Astrocyte (in vitro differentiated cells and primary cell): ENCODE measurements around the gene RNF144A. TPM values are rescaled to one million over a fixed set of nuclear protein-coding genes. Genes with fewer than 3 reads are reported as not detected.

Experiments
- DNase-seq: peaks from one replicate; pipeline ENCODE4 v3.0.0-alpha.2; 2010; ENCODE audit warnings: low read depth
- FAIRE-seq: peaks from 2 replicates; lab custom pipeline; 2011; peaks lifted over from hg19 to GRCh38; lab: Jason Lieb, UNC
- H2AFZ ChIP-seq: 2 replicates; pipeline ENCODE4 v1.6.0; 2012; ENCODE audit warnings: low read depth, low read length, inconsistent platforms
- H3K27ac ChIP-seq: 2 replicates; pipeline ENCODE4 v1.5.1; 2011; ENCODE audit warnings: low read depth, low read length, inconsistent platforms
- H3K27me3 ChIP-seq: 2 replicates; pipeline ENCODE4 v1.6.0; 2011; ENCODE audit warnings: low read length, inconsistent platforms; ENCODE audit not compliant: insufficient read depth
- H3K36me3 ChIP-seq: 2 replicates; pipeline ENCODE4 v1.5.1; 2011; ENCODE audit warnings: low read length, inconsistent platforms; ENCODE audit not compliant: insufficient read depth
- H3K4me1 ChIP-seq: 2 replicates; pipeline ENCODE4 v1.5.1; 2011; ENCODE audit warnings: low read length, inconsistent platforms; ENCODE audit not compliant: insufficient read depth
- H3K4me2 ChIP-seq: 2 replicates; pipeline ENCODE4 v1.6.0; 2012; ENCODE audit warnings: low read length, inconsistent platforms
- H3K4me3 ChIP-seq: 2 replicates; pipeline ENCODE4 v1.5.1; 2011; ENCODE audit warnings: low read depth, mild to moderate bottlenecking, low read length, inconsistent platforms; ENCODE audit not compliant: insufficient read depth
- H3K79me2 ChIP-seq: 2 replicates; pipeline ENCODE4 v1.6.0; 2012; ENCODE audit warnings: mild to moderate bottlenecking, low read length, inconsistent platforms; ENCODE audit not compliant: insufficient read depth
- H3K9ac ChIP-seq: 2 replicates; pipeline ENCODE4 v1.6.0; 2012; ENCODE audit warnings: mild to moderate bottlenecking, low read length, inconsistent platforms
- H3K9me3 ChIP-seq: 2 replicates; pipeline ENCODE4 v1.5.1; 2012; ENCODE audit warnings: low read depth, mild to moderate bottlenecking, low read length, inconsistent platforms; ENCODE audit not compliant: insufficient read depth
- H4K20me1 ChIP-seq: 2 replicates; pipeline ENCODE4 v1.6.0; 2012; ENCODE audit warnings: low read length, inconsistent platforms; ENCODE audit not compliant: insufficient read depth
- H3K27ac Mint-ChIP-seq: one replicate; pipeline ENCODE4 v1.8.0; 2021; ENCODE audit warnings: mild to moderate bottlenecking, mixed read lengths; ENCODE audit not compliant: unreplicated experiment
- H3K27me3 Mint-ChIP-seq: one replicate; pipeline ENCODE4 v1.8.0; 2021; ENCODE audit warnings: low read depth, mixed read lengths; ENCODE audit not compliant: unreplicated experiment
- H3K36me3 Mint-ChIP-seq: one replicate; pipeline ENCODE4 v1.8.0; 2021; ENCODE audit warnings: low read depth, mixed read lengths; ENCODE audit not compliant: unreplicated experiment
- H3K4me1 Mint-ChIP-seq: one replicate; pipeline ENCODE4 v1.8.0; 2021; ENCODE audit warnings: low read depth, mixed read lengths; ENCODE audit not compliant: unreplicated experiment
- H3K4me3 Mint-ChIP-seq: one replicate; pipeline ENCODE4 v1.8.0; 2021; ENCODE audit warnings: mild to moderate bottlenecking, moderate library complexity, mixed read lengths; ENCODE audit not compliant: unreplicated experiment
- H3K9me3 Mint-ChIP-seq: one replicate; pipeline ENCODE4 v1.8.0; 2021; ENCODE audit warnings: mild to moderate bottlenecking, mixed read lengths; ENCODE audit not compliant: unreplicated experiment
- EZH2 ChIP-seq: IDR thresholded peaks from 2 replicates; pipeline ENCODE4 v1.6.1; 2012; ENCODE audit warnings: mild to moderate bottlenecking, low read length, inconsistent platforms; ENCODE audit not compliant: insufficient read depth
- total RNA-seq: library from RNA; stranded (reverse); gene quantifications from 2 replicates; pipeline ENCODE4 v1.2.1, GENCODE V29; 2021
- TF ChIP-seq, protein P1 (sequence below): IDR thresholded peaks from 2 replicates; pipeline ENCODE4 v1.5.1; 2011; ENCODE audit warnings: low read depth, mild to moderate bottlenecking, inconsistent platforms, low read length, moderate library complexity; ENCODE audit not compliant: insufficient read depth

RNF144A gene
- total RNA-seq, 1 donor from 2014 or later, result 4.9 TPM

DNA sequence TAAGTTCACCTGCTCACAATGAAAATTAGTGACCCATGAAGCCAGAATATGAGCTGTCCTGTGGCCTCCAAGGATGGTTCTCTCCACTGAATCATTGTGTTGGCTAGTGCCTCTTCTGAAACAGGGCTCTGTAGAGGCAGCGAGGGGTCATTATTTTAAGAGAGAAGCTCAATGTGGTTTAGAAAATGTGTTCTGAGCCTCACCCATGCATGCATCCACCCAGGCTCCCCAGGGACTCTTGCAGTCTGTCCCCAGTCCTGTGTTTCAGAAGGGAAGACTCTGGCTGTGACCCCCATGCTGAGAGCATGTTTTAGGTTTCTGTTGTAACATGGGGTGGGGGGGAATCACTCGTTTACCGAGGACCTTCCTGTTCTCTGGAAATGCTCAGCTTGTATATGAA is 135.2 kb downstream of the RNF144A start:
- H2AFZ ChIP-seq, result no peak overlapping the region
- Mint-ChIP-seq H3K4me3 (no peak overlapping the region), H3K4me1 (no peaks in the 10 kb centered on the region), H3K27ac (no peak overlapping the region), H3K27me3 (no peaks in the 10 kb centered on the region), H3K9me3 (no peaks in the 10 kb centered on the region), H3K36me3 (peaks cover 7% of the 10 kb centered on the region)
- no peaks in the 10 kb centered on the region for H3K4me1 ChIP-seq
- no peaks in the 10 kb centered on the region for H3K79me2 ChIP-seq
- H3K27me3 ChIP-seq, result no peaks in the 10 kb centered on the region
- H3K36me3 ChIP-seq, result no peaks in the 10 kb centered on the region
- no peak overlapping the region for H3K9ac ChIP-seq
- H3K4me2 ChIP-seq, result no peak overlapping the region
- H3K9me3 ChIP-seq, result no peaks in the 10 kb centered on the region
- TF ChIP-seq EZH2, result no peak
- TF ChIP-seq, protein P1, sequence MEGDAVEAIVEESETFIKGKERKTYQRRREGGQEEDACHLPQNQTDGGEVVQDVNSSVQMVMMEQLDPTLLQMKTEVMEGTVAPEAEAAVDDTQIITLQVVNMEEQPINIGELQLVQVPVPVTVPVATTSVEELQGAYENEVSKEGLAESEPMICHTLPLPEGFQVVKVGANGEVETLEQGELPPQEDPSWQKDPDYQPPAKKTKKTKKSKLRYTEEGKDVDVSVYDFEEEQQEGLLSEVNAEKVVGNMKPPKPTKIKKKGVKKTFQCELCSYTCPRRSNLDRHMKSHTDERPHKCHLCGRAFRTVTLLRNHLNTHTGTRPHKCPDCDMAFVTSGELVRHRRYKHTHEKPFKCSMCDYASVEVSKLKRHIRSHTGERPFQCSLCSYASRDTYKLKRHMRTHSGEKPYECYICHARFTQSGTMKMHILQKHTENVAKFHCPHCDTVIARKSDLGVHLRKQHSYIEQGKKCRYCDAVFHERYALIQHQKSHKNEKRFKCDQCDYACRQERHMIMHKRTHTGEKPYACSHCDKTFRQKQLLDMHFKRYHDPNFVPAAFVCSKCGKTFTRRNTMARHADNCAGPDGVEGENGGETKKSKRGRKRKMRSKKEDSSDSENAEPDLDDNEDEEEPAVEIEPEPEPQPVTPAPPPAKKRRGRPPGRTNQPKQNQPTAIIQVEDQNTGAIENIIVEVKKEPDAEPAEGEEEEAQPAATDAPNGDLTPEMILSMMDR, result no peak
- no peaks in the 10 kb centered on the region for H4K20me1 ChIP-seq
- no peak for FAIRE-seq
- no peak for DNase-seq
- no peak overlapping the region for H3K27ac ChIP-seq
- H3K4me3 ChIP-seq, result no peak overlapping the region

DNA sequence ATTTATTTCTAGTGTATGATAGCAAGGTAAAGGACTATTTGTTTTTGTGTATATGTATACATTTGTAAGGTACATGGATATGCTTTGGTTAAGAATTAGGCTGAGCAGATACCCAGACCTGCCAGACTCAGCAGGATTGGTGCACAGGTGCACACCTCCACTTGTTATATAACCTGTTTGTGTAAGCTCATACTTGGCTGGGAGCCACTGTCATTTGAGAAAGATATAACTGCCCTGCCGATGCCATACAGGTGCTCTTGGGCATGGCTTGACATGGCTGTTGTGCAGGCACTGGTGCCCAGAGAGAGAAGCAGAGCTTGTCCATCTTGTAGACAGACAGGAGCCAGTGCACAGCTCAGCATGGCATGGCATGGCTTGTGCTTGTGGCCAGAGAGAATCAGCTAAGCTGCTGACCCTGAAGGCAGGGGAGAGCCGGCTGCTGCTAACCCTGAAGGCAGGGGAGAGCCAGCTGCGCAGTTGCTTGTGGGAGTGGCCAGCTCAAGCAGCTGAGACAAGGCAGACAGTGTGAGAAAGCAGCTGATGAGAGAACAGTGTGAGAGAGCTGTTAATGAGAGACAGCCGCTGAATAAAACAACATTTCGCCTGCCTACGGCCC is 136.5 kb downstream of the RNF144A start:
- H3K9me3 ChIP-seq, result no peaks in the 10 kb centered on the region
- no peaks in the 10 kb centered on the region for H3K27me3 Mint-ChIP-seq
- no peaks in the 10 kb centered on the region for H3K9me3 Mint-ChIP-seq
- H3K4me3 Mint-ChIP-seq, result no peak overlapping the region
- FAIRE-seq (no peak), DNase-seq (no peak)
- no peak overlapping the region for H2AFZ ChIP-seq
- H3K36me3 ChIP-seq, result no peaks in the 10 kb centered on the region
- no peak overlapping the region for H3K4me3 ChIP-seq
- peaks cover 7% of the 10 kb centered on the region for H3K36me3 Mint-ChIP-seq
- no peak overlapping the region for H3K27ac Mint-ChIP-seq
- H3K4me1 ChIP-seq, result no peaks in the 10 kb centered on the region
- H3K9ac ChIP-seq, result no peak overlapping the region
- H3K27me3 ChIP-seq, result no peaks in the 10 kb centered on the region
- no peak overlapping the region for H3K27ac ChIP-seq
- no peaks in the 10 kb centered on the region for H3K79me2 ChIP-seq
- no peaks in the 10 kb centered on the region for H4K20me1 ChIP-seq
- TF ChIP-seq, protein P1, result no peak
- TF ChIP-seq EZH2, result no peak
- H3K4me2 ChIP-seq, result no peak overlapping the region
- H3K4me1 Mint-ChIP-seq, result no peaks in the 10 kb centered on the region

DNA sequence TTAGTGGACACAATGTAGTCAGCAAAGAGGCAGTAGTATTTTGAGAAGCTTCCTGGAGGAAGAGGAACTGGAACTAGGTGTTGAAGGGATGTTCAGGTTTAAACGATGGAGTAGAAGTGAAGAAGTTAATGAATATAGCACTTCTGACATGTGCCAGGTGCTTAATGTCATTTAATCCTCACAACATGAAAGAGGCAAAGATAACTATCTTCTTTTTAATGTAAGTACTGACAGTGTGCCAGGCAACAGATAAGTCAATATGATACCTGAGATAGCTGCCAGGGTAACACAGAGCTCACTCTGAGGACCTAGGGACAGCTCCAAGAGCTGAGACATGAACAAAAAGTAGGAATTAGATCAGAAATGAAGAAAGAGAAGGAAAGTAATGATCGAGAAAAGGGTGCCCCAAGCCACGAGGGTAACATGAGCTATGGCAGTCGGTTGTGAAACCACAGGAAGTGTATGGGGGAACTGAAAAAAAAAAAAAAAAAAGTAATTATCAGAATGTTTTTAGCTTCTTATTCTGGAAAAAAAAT is 140.7 kb downstream of the RNF144A start:
- H3K4me1 ChIP-seq, result no peaks in the 10 kb centered on the region
- H3K27ac ChIP-seq, result no peak overlapping the region

More for the DNA sequence above, 140.7 kb downstream of the RNF144A start:
- no peaks in the 10 kb centered on the region for H3K79me2 ChIP-seq
- H3K4me3 ChIP-seq, result no peak overlapping the region
- no peak overlapping the region for H3K4me2 ChIP-seq
- no peaks in the 10 kb centered on the region for H3K27me3 Mint-ChIP-seq
- H3K27me3 ChIP-seq, result no peaks in the 10 kb centered on the region
- FAIRE-seq, result no peak
- H2AFZ ChIP-seq, result no peak overlapping the region
- TF ChIP-seq, protein P1, result no peak
- TF ChIP-seq EZH2, result no peak
- no peak overlapping the region for H3K9ac ChIP-seq
- no peaks in the 10 kb centered on the region for H3K36me3 ChIP-seq
- no peak overlapping the region for H3K27ac Mint-ChIP-seq
- H3K36me3 Mint-ChIP-seq, result no peaks in the 10 kb centered on the region
- no peaks in the 10 kb centered on the region for H3K4me1 Mint-ChIP-seq
- H3K9me3 Mint-ChIP-seq, result no peaks in the 10 kb centered on the region
- no peak overlapping the region for H3K4me3 Mint-ChIP-seq
- no peaks in the 10 kb centered on the region for H3K9me3 ChIP-seq
- DNase-seq, result no peak
- H4K20me1 ChIP-seq, result no peaks in the 10 kb centered on the region
